CD4-positive, alpha-beta T cell treated with Interleukin-4 for 1 hour (primary cell): ENCODE measurements around the gene GNG7.
"Not testable (repeated sequence)": the region's sequence is repeated elsewhere in the genome, so short reads cannot be mapped to it uniquely, and the experiment has no call there.

Experiments used
- DNase-seq, 2 donors: peaks; one replicate each; pipeline ENCODE4 v3.0.0-alpha.2; 2020 to 2022

The GNG7 gene

DNA sequence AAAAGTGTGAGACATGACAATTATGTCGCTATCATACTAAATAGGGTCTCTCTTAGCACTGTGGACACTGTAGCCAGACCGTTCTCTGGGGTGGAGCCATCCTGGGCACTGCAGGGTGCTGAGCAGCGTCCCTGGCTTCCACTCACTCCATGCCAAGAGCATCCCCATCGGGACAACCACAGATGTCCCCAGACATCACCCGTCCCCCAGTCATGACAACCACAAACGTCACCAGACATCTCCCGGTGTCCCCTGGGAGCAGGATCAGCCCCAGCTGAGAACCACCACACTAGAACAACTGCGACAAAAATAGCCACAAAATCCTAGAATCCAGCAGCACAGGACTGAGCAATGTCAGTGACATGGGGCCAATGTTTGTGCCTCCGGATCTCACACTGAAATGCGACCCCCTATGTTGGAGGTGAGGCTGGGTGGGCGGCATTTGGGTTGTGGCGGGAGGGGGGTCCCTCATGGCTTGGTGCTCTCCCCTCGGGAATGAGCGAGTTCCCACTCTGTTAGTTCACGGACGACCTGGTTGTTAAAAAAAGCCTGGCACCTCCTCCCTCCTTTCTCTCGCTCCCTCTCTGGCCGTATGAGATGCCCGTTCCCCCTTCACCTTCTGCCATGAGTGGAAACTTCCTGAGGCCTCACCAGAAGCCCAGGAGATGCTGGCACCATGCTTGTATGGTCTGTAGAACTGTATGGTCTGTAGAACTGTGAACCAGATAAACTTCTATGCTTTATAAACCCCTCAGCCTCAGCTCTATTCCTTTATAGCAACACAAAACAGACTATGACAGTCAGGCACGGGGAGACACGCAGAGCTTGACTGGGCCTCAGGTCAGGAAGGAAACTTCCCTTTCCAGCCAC is 132.7 kb downstream of the GNG7 start:
- no peak for DNase-seq

DNA sequence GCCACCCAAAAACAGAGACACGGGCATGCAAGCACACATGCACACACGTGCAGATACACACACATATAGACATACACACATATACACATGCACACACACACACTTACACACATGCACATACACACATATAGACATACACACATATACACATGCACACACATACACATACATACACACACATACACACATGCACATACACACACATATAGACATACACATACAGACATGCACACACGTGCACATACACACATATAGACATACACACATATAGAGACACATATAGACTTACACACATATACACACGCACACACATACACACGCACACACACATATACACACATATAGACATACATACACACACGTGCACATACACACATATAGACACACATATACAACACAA is 134.5 kb downstream of the GNG7 start:
- no peak for DNase-seq

DNA sequence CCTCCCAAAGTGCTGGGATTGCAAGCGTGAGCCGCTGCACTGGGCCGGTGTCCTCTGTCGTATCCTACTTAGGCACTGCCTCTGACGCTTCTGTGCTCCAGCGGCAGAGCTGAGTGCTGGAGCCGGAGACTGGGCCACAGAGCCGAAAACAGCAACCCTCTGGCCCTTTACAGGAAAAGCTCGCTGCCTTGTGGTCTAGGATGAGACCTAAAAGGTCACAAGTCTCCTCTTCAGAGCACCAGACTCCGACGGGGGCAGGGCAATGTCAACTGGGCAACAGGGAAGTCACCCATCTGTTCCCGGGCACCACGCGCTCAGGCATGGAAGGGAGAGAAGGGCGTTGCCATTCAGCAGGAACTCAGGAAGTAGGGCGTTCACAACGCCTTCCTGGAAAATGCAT is 134.9 kb downstream of the GNG7 start:
- DNase-seq, result peak in 1 of 2 donors; percentile 23

DNA sequence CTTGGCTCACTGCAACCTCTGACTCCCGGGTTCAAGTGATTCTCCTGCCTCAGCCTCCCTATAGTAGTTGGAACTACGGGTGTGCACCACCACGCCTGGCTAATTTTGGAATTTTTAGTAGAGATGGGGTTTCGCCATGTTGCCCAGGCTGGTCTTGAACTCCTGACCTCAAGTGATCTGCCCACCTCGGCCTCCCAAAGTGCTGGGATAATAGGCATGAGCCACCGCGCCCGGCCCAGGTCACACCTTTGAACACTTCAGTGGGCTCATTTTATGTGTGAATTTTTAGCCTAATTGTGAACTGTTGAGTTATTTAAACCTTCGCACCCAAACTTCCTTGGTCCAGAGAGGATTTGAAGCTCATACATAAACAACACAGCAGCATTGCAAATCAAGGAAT is 138.9 kb downstream of the GNG7 start:
- not testable (repeated sequence) for DNase-seq

DNA sequence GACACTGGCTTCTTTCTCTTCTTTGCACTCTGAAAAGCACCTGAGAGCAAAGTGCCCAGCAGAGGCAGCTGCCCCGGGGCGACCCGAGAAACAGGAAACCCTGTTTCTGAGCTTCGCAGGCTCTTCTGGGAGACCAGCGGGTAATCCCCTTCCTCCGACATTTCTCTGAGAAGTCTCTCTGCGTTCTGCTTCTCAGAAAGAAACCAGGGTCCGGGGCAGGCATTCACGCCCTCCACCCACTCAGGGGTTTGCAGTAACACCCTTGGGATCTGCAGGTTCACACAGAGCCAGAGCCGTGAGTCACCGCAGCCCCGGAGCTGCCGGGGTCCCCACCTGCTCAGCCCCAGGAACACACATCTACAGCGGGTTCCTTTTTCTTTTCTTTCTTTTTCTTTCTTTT is 140.6 kb downstream of the GNG7 start:
- DNase-seq, result peak; percentile 72 to 74

DNA sequence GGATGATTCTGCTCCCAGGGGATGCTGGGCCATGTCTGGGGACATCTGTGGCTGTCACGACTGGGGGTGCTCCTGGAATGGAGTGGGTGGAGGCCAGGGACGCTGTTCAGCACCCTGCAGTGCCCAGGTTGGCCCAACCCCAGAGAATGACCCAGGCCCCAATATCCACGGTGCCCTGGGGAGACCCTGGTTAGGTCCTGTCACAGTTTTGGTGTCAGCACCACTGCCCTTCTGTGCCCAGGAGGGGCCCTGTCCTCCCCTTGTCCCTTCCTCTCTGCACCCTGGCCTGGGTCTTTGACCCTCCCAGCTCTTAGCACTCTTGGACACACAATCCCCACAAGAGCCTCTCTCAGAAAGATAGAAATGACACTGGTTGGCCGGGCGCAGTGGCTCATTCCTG is 141.3 kb downstream of the GNG7 start:
- DNase-seq, result no peak

DNA sequence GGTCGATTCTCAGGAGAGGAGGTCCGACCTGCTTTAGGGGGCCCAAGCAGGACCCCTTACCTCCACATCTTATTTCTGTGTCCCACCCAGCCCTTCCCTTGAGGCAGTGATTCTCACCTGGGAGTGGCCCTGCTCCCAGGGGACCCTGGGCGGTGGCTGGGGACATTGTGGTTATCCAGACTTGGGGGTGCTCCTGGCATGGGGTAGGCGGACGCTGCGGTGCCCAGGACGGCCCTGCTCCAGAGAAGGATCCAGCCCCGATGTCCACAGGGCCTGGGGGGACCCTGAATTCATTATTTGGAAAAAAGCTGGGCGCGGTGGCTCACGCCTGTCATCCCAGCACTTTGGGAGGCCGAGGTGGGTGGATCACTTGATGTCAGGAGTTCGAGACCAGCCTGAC is 142.1 kb downstream of the GNG7 start:
- DNase-seq, result no peak

DNA sequence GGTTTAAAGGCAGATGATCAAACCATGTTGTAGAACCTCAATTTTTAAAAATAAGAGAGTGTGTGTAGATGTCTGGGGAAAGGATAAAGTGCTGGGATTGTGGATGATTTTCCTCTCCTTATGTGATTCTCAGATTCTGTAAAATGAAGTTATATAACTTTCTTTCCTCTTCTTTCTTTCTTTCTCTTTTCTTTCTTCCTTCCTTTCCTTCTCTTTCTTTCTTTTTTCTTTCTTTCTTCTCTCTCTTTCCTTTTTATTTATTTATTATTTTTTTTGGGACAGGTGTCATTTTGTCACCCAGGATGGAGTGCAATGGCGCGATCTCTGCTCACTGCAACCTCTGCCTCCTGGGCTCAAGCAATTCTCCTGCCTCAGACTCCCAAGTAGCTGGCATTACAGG is 144.0 kb downstream of the GNG7 start:
- no peak for DNase-seq

DNA sequence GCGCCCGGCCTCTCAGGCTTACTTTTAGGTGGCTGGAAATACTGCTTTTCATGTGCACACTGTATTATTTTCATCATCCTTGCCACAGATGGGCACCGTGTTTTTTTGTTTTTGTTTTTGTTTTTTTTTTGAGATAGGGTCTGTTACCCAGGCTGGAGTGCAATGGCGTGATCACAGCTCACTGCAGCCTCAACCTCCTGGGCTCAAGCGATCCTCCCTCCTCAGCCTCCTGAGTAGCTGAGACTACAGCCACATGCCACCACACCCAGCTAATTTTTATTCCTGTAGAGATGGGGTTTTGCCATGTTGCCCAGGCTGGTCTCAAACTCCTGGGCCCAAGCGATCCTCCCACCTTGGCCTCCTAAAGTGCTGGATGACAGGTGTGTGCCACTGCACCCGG is 144.4 kb downstream of the GNG7 start:
- DNase-seq, result not testable (repeated sequence)

DNA sequence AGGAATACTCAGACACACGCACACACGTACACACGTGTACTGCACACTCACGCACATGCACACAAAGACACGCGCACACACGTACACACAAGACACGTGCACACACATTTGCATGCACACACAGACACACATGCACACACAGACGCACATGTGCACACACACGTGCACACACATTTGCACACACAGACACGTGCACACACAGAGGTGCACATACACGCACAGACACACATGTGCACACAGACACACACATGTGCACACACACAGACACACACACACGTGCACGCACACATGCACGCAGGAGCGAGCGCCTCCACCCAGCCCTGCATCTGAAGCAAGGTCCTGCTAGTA is 145.4 kb downstream of the GNG7 start:
- no peak for DNase-seq

DNA sequence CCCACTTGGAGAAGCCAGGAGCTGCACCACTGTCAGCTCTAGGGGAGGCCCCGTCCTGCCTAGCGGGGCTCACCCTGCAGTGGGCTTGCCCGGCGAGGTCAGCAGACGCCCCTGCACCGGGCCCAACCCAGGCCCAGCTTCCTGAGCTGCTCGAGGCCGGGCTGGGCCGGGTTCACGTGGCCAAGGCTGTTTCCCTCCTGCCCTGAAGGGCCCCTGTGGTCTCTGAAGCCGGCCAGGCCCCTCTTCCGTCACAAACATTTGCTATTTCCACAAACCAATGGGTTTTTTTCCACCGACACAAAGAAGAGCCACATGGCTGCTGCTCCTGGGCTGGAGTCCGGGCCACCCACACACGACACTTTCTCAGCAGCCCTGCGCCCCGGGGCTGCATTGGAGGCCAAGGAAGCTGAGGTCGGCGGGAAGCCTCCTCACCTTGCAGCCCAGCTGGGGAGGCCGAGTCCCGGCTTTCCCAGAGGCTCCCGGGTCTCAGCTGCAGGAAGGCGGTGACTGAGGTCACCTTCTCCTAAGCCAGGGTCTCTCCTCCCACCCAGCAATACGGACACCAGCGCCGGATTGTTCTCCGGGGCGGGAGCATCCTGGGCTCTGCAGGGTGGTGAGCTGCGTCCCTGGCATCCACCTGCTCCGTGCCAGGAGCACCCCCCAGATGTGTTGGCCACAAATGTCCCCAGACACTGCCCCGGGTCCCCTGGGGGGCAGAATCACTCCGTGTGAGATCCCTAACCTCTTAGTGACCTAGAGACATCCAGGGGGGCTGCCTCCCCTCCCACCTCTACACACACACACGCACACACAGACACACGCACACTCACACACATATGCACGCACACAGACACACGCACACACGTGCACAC is 146.0 kb downstream of the GNG7 start:
- no peak for DNase-seq

DNA sequence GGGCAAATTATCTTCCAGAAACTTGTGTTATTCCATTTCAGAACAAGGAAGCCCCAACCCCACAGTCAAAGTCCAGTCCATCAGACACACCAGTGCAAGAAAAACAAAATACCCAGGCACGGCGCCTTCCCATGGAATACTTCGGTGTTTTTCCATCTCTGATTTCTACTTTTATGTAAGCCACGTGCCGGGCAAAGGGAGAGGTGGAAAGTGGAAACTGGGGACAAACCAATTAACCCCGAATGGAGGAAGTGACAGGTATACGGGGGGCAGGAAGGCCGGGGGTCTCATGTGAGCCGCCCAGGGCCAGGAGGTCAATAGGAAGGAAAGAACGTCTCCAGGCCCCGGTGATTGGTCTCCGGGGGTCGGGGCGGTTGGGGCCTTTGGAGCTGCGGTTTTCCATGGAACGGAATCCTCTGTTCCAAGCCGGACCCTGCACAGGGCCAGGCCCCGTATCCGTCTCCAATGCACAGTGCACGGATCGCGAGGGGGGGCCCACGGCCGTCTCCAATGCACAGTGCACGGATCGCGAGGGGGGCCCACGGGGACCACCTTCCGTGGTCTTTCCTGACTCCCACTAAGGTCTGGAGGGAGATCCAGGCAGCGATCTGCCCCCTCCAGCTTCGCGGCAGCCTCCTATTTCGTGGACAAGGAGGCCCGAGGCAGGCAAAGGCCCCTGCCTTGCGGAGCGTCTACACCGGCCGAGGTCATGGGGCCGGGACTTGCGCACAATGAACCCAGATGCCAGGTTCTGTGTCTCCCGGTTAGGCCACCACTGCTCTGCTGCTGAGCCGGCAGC is 146.9 kb downstream of the GNG7 start:
- no peak for DNase-seq

DNA sequence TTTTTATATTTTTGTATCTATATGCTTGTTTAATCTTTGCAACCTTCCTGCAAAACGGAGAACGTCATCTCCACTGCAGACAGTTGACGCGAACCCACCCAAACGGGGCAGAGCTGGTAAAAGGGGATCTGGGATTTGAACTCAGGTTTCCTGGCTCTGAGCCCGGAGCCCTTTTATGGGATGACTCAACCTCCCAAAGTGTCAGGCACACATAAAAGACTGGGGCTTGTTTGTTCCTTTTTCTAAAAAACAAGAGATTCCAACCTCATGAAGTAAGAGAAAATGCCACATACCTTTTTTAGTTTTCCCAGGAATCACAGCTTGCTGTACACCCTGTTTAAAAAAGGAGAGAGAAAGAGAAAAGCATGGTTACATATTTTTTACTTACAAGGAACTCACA is 147.6 kb downstream of the GNG7 start:
- no peak for DNase-seq

DNA sequence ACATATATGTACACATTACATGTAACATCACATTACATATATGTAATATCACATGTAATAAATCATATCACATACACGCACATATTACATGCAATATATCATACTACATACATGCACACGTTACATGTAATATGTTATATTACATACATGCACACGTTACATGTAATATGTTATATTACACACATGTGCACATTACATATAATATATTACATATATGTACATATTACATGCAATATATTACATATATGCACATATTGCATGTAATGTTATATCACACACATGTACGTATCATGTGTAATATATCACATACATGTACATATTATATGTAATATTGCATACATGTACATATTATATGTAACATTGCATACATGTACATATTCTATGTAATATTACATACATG is 149.0 kb downstream of the GNG7 start:
- DNase-seq, result no peak

DNA sequence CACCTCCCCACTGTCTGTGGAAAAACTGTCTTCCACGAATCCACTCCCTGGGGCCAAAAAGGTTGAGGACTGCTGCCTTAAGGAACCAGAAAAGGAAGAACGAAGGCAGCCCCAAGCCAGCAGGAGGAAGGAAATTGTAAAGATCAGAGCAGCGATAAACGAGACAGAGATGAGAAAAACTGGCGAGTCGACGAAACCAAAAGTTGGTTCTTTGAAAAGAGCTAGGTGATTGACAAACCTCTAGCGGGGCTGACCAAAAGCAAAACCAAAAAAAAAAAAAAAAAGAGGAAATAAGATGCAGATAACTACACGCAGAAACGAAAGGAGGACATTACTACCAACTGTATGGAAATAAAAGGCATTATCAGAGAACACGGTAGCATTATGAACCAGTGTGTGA is 149.6 kb downstream of the GNG7 start:
- DNase-seq, result peak; percentile 58 to 83

DNA sequence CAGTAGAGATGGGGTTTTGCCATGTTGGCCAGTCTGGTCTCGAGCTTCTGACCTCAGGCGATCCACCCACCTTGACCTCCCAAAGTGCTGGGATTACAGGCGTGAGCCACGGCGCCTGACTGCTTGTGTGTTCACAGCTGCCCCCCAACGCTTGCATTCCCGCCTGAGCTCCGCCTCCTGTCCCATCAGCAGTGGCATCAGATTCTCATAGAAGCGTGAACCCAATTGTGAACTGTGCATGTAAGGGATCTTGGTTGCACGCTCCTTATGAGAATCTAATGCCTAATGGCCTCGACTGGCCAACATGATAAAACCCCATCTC is 150.7 kb downstream of the GNG7 start:
- no peak for DNase-seq

DNA sequence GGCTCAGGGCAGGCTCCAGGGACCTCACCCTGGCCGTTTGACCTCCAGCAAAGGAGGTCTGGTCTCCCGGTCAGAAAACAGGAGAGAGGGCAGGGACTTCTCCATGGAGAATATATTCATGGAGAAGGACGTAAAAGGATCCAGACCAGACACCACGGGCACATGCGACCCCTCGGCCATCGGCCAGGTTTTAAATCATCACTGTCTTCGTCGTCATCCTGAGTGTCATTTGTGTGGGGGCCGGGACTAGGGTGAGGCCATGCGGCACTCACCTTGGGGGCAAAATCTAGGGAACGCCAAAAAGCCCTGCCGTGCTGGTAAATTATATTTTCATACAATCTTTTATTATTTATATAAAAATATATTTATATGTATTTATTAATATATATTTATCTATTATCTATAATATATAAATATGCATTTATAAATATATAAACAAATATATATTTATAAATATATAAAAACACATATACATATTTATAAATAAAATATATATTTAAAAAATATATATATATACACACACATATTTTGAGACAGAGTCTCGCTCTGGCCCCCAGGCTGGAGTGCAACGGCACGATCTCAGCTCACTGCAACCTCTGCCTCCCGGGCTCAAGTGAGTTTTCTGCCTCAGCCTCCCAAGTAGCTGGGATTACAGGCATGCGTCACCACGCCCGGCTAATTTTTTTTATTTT is 151.2 kb downstream of the GNG7 start:
- DNase-seq, result no peak

DNA sequence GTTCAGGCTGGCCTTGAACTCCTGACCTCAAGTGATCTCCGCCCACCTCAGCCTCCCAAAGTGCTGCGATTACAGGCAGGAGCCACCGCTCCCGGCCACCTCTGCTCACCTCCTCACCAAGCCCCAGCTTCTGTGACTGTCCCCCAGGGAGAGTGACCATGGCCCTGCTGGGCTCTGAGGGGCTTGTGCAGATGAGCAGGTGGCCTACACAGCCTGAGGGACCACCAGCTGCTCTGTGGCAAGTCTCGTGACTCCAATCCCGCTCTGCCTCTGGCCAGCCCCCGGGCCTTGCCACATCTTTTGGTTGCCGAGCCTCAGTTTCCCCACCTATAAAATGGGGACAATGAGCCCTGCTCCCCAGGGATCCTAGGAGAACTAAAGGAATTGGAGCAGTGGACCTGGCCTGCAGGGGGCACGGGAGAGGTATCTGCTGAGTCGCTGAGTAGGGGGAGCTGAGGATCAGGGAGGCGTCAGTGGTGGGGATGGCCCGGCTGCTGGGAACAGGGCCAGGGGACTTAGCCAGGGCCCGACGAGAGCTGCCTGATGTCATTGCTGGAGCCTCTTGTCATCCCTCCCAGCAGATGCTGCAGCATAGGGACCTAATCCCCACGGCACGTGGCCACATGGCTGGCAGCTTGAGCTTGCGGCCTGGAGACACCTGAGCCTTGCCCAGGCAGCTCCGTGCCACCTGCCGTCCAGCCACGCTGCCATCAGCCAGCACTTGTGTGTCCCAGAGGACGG is 151.9 kb downstream of the GNG7 start:
- DNase-seq, result no peak

DNA sequence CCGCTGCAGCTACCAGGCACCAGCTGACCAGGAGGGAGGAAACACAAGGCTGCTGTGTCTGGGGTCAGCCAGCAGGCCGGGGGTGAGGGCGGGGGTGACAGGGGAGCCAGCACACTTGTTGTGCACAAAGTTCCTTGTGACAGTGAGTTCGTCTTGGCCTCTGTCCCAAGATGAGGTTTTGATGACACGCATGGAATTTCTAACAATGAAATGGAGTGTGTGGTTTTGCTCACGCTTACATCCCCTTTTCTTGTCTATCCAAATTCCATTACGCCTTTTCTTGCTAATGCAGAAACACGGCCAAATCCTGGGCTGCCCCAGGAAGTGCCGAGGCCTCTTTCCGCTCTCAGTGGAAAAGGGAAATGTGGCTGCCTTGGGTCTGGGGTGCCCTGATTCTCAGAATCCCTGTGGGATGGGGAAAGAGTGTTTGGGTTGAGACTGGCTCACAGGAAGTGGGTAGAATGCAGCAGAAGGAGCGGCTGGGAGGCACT is 152.7 kb downstream of the GNG7 start:
- DNase-seq, result peak; percentile 29 to 74

DNA sequence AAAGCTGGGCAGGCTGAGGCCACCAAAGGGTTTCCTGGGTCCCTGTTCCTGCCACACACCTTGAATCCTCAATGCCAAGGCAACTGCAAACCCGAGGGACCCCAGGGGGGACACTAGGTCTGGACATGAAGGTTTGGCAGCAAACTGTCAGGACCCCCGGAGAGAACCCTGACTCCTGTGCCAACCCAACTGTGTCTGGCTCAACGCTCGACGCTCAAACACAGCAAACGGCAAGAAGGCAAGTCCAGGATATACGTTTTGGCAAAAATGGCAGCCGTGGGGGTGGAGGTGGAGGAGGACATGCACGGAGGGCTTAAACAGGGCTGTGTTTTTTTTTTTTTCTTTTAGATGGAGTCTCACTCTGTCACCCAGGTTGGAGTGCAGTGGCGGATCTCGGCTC is 153.5 kb downstream of the GNG7 start:
- DNase-seq, result no peak

DNA sequence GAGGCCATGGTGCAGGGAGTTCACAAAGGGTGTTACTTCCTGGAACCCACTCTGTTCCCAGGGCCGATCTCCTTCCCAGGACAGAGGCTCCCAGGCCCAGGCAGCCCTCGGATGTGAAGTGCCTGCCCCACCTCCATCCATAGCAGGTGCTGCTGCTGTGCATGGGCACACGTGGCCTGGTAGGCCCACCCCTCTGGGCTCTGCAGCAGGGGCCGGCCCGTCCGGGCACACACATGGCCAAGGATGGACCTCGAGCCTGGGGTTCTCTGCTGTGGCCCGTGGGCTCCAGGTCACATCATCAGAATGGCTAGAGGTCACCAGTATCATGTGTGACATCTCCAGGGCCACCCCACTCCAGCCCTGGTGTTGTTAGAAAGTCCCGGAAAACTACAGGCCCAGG is 154.8 kb downstream of the GNG7 start:
- no peak for DNase-seq
